Posterior cingulate gyrus (tissue), 11 donors: ENCODE results near the gene FAM107B.
"Not testable (repeated sequence)": the region's sequence is repeated elsewhere in the genome, so short reads cannot be mapped to it uniquely, and the experiment has no call there.

Source experiments
- DNase-seq, 10 donors: peaks; one replicate each; pipeline versions ENCODE4 v3.0.0 to v3.0.0-alpha.2; 2020 to 2021; ENCODE audit warnings: mixed read lengths in 3 of 10
- intact Hi-C: fragments of 100-400 bp; cut with DNase I; formaldehyde crosslinking; loops from one replicate; pipeline ENCODE4 v1.15.1; 2023

Gene FAM107B

GRCh38 chr10:14669576-14669975 lies 105.1 kb downstream of the FAM107B start:
- DNase-seq = no peak
- intact Hi-C loops = no loop called here

GRCh38 chr10:14667781-14668180 lies 106.9 kb downstream of the FAM107B start:
- DNase-seq = no peak
- intact Hi-C loops = no loop called here

GRCh38 chr10:14667280-14667679 lies 107.4 kb downstream of the FAM107B start:
- no peak for DNase-seq
- intact Hi-C loops = no loop called here

GRCh38 chr10:14665865-14666857 lies 108.5 kb downstream of the FAM107B start:
- no peak for DNase-seq
- intact Hi-C loops = no loop called here

GRCh38 chr10:14665304-14665703 lies 109.4 kb downstream of the FAM107B start:
- no peak for DNase-seq
- intact Hi-C loops = no loop called here

GRCh38 chr10:14664345-14664744 lies 110.4 kb downstream of the FAM107B start:
- intact Hi-C loops = no loop called here
- DNase-seq = no peak

- intact Hi-C loops = no loop called here
- DNase-seq = no peak
Observed at GRCh38 chr10:14661818-14662217, 112.9 kb downstream of the FAM107B start.

GRCh38 chr10:14660831-14661230 lies 113.9 kb downstream of the FAM107B start:
- DNase-seq = no peak
- intact Hi-C loops = no loop called here

- no peak for DNase-seq
Observed at GRCh38 chr10:14659626-14660196, 115.0 kb downstream of the FAM107B start.

GRCh38 chr10:14659137-14659536 lies 115.6 kb downstream of the FAM107B start:
- DNase-seq, intact Hi-C loops: not testable (repeated sequence)

More at GRCh38 chr10:14659626-14660196, 115.0 kb downstream of the FAM107B start:
- intact Hi-C loops = no loop called here

- intact Hi-C loops = no loop called here
Observed at GRCh38 chr10:14658331-14659127, 116.2 kb downstream of the FAM107B start.

GRCh38 chr10:14656052-14656730 lies 118.5 kb downstream of the FAM107B start:
- intact Hi-C loops = no loop called here
- no peak for DNase-seq

More at GRCh38 chr10:14658331-14659127, 116.2 kb downstream of the FAM107B start:
- DNase-seq = no peak

GRCh38 chr10:14654821-14655382 lies 119.8 kb downstream of the FAM107B start:
- intact Hi-C loops = no loop called here

GRCh38 chr10:14653271-14654161 lies 121.2 kb downstream of the FAM107B start:
- peak in 3 of 10 donors; percentile 3 to 59 (median 16) for DNase-seq
- intact Hi-C loops = no loop called here

More at GRCh38 chr10:14654821-14655382, 119.8 kb downstream of the FAM107B start:
- no peak for DNase-seq

GRCh38 chr10:14652816-14653215 lies 121.9 kb downstream of the FAM107B start:
- no peak for DNase-seq
- intact Hi-C loops = no loop called here

- no peak for DNase-seq
- intact Hi-C loops = no loop called here
Observed at GRCh38 chr10:14652067-14652466, 122.6 kb downstream of the FAM107B start.

- DNase-seq = no peak
- intact Hi-C loops = no loop called here
Observed at GRCh38 chr10:14649739-14650138, 125.0 kb downstream of the FAM107B start.

GRCh38 chr10:14648946-14649345 lies 125.8 kb downstream of the FAM107B start:
- no peak for DNase-seq
- intact Hi-C loops = no loop called here
